ENCODE results near the gene RAB40A. TPM values are rescaled to one million over a fixed set of nuclear protein-coding genes. Genes with fewer than 3 reads are reported as not detected.

The RAB40A gene
- total RNA-seq, 2 experiments from 2014 or later, result 0.38 to 0.50 TPM

DNA sequence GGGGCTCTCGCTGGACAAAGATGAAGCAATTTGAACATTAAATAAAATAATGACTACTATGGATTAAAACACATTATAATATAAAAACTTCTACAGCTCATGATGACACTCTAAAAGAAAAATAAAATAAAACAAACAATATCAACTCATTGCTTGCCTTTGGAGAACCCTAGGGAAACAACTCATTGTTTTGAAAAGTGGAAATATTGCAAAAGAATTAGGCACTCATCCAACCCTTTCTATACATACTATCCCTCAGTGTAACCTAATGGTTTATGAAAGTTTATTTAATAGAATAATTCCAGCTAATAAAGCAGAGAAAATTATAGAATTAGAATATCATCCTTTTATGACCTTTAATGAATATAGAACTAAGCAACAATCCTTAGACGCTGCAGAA lies 718 bp downstream of the RAB40A start:
- TF ChIP-seq EZH2phosphoT487 (IDR thresholded peaks at IDR 0.05; ENCODE audit: borderline replicate concordance, low read depth, low read length), result no peak
- TF ChIP-seq, protein P1, sequence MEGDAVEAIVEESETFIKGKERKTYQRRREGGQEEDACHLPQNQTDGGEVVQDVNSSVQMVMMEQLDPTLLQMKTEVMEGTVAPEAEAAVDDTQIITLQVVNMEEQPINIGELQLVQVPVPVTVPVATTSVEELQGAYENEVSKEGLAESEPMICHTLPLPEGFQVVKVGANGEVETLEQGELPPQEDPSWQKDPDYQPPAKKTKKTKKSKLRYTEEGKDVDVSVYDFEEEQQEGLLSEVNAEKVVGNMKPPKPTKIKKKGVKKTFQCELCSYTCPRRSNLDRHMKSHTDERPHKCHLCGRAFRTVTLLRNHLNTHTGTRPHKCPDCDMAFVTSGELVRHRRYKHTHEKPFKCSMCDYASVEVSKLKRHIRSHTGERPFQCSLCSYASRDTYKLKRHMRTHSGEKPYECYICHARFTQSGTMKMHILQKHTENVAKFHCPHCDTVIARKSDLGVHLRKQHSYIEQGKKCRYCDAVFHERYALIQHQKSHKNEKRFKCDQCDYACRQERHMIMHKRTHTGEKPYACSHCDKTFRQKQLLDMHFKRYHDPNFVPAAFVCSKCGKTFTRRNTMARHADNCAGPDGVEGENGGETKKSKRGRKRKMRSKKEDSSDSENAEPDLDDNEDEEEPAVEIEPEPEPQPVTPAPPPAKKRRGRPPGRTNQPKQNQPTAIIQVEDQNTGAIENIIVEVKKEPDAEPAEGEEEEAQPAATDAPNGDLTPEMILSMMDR (conservative IDR thresholded peaks at IDR 0.05; ENCODE audit: low read length), result no peak
- no peaks in the 10 kb centered on the region for H4K20me1 ChIP-seq (ENCODE audit: insufficient read depth, low read length)
- no peak for DNase-seq (ENCODE audit: low spot score)
- no peaks in the 10 kb centered on the region for H3K9me3 ChIP-seq (ENCODE audit: low read length)
- H3K9me2 ChIP-seq (ENCODE audit: insufficient read depth, low read length), result no peaks in the 10 kb centered on the region
- ChIA-PET POLR2A (no interaction called here), CTCF (ENCODE audit: unreplicated experiment) (no interaction called here)
- H3K4me2 ChIP-seq (ENCODE audit: low read length), result no peak overlapping the region
- intact Hi-C loops (cut with micrococcal nuclease; ENCODE audit: unreplicated experiment), result no loop called here
- no TSS peak for BruUV-seq (replicated peaks)
- no peaks in the 10 kb centered on the region for H3K36me3 ChIP-seq (ENCODE audit: insufficient read depth, low read length)
- no peaks in the 10 kb centered on the region for H3K79me2 ChIP-seq (ENCODE audit: insufficient read depth, low read depth, low read length)
- no peak overlapping the region for H3K27ac ChIP-seq (ENCODE audit: low read depth, low read length, poor library complexity, severe bottlenecking)
- H3K4me1 ChIP-seq (ENCODE audit: insufficient read depth, low read length, poor library complexity, severe bottlenecking), result no peaks in the 10 kb centered on the region
- no peak overlapping the region for H3K4me3 ChIP-seq (ENCODE audit: low read depth, low read length, poor library complexity, severe bottlenecking)
- H2AFZ ChIP-seq (ENCODE audit: low read length), result no peak overlapping the region

DNA sequence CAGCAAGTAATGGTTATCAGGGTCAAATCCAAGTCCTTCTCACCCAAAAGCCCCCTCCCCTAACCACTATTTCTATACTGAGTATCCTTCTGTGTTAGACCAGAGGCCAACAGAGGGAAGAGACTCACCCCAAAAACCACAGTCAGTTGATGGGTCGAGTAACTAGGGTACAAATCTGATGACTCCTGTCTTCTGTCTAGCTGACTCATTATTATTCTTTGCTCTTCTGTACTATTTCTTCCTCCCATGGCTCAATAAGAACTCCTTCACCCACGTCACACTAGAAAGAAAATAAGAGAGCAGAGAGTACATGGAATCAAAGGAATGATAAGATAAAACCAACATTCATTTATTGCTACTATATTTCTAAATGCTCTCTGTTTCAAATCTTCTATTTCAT lies 2.0 kb downstream of the RAB40A start:
- H4K20me1 ChIP-seq (ENCODE audit: insufficient read depth, low read length), result no peaks in the 10 kb centered on the region
- TF ChIP-seq EZH2phosphoT487 (IDR thresholded peaks at IDR 0.05; ENCODE audit: borderline replicate concordance, low read depth, low read length), result no peak
- TF ChIP-seq, protein P1 (conservative IDR thresholded peaks at IDR 0.05; ENCODE audit: low read length), result no peak
- POLR2A ChIA-PET, result interaction anchor here (0.8 kb wide), 1 partner anchor 9 kb away, joined by 3 read pairs; no protein-coding TSS in a partner anchor

DNA sequence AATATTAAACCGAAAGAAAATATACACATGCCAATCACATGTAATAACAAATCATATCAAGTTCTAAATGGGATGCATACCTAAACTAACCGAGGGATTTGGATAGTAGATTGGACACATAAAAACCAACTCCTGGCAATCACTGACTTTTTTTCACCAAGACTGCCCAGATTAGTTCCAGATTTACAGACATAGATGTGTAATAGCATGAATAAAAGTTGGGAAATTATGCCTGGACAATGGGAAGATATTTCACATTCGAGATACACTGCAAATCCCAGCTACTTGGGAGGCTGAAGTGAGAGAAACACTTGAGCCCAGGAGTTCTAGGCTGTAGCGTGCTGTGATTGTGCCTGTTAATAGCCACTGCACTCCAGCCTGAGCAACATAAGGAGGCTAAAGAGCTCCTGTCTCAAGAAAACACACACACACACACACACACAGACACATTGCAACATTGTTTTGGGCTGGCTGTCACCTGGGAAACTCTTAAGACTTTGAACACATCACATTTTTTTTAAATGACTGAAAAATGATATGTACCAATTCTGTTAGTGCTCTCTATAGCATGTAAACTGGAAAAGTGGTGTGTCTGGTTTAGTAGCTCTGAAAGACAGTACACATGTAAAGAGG lies 5.7 kb downstream of the RAB40A start:
- DNase-seq (ENCODE audit: low spot score), result no peak
- no peak overlapping the region for H3K27ac ChIP-seq (ENCODE audit: low read depth, low read length, poor library complexity, severe bottlenecking)
- TF ChIP-seq, protein P1 (conservative IDR thresholded peaks at IDR 0.05; ENCODE audit: low read length), result no peak
- no peak for TF ChIP-seq EZH2phosphoT487 (IDR thresholded peaks at IDR 0.05; ENCODE audit: borderline replicate concordance, low read depth, low read length)
- POLR2A ChIA-PET, result no interaction called here
- H3K4me1 ChIP-seq (ENCODE audit: insufficient read depth, low read length, poor library complexity, severe bottlenecking), result no peaks in the 10 kb centered on the region
- H3K4me2 ChIP-seq (ENCODE audit: low read length), result no peak overlapping the region
- no peaks in the 10 kb centered on the region for H3K9me2 ChIP-seq (ENCODE audit: insufficient read depth, low read length)
- no peak overlapping the region for H2AFZ ChIP-seq (ENCODE audit: low read length)
- intact Hi-C loops (cut with micrococcal nuclease; ENCODE audit: unreplicated experiment), result no loop called here
- no peak overlapping the region for H3K4me3 ChIP-seq (ENCODE audit: low read depth, low read length, poor library complexity, severe bottlenecking)
- CTCF ChIA-PET (ENCODE audit: unreplicated experiment), result no interaction called here
- no TSS peak for BruUV-seq (replicated peaks)
- no peaks in the 10 kb centered on the region for H3K79me2 ChIP-seq (ENCODE audit: insufficient read depth, low read depth, low read length)
- H3K9me3 ChIP-seq (ENCODE audit: low read length), result no peaks in the 10 kb centered on the region
- no peaks in the 10 kb centered on the region for H3K36me3 ChIP-seq (ENCODE audit: insufficient read depth, low read length)
- H4K20me1 ChIP-seq (ENCODE audit: insufficient read depth, low read length), result no peaks in the 10 kb centered on the region

More for the DNA sequence above, 2.0 kb downstream of the RAB40A start:
- Histone ChIP-seq H3K27ac (ENCODE audit: low read depth, low read length, poor library complexity, severe bottlenecking) (no peak overlapping the region), H3K4me2 (ENCODE audit: low read length) (no peak overlapping the region), H3K4me3 (ENCODE audit: low read depth, low read length, poor library complexity, severe bottlenecking) (no peak overlapping the region), H3K79me2 (ENCODE audit: insufficient read depth, low read depth, low read length) (no peaks in the 10 kb centered on the region), H2AFZ (ENCODE audit: low read length) (no peak overlapping the region), H3K9me3 (ENCODE audit: low read length) (no peaks in the 10 kb centered on the region), H3K36me3 (ENCODE audit: insufficient read depth, low read length) (no peaks in the 10 kb centered on the region), H3K9me2 (ENCODE audit: insufficient read depth, low read length) (no peaks in the 10 kb centered on the region), H3K4me1 (ENCODE audit: insufficient read depth, low read length, poor library complexity, severe bottlenecking) (no peaks in the 10 kb centered on the region)
- no peak for DNase-seq (ENCODE audit: low spot score)
- intact Hi-C loops (cut with micrococcal nuclease; ENCODE audit: unreplicated experiment), result no loop called here
- CTCF ChIA-PET (ENCODE audit: unreplicated experiment), result no interaction called here
- BruUV-seq (replicated peaks), result no TSS peak
